HUES64 (cell line): Measurements from ENCODE around the gene NDUFAF8.

Experiments used
- H3K27ac ChIP-seq: 2 replicates; pipeline ENCODE4 v1.7.0; 2013; ENCODE audit warnings: low read depth, low read length, inconsistent platforms
- H3K27me3 ChIP-seq: 2 replicates; pipeline ENCODE4 v1.6.1; 2013; ENCODE audit warnings: mild to moderate bottlenecking, low read length; ENCODE audit not compliant: insufficient read depth
- H3K36me3 ChIP-seq: 2 replicates; pipeline ENCODE4 v1.6.1; 2013; ENCODE audit warnings: mild to moderate bottlenecking, low read length; ENCODE audit not compliant: insufficient read depth
- H3K4me1 ChIP-seq: 2 replicates; pipeline ENCODE4 v1.6.1; 2013; ENCODE audit warnings: mild to moderate bottlenecking, low read length, moderate library complexity; ENCODE audit not compliant: insufficient read depth
- H3K4me3 ChIP-seq: 2 replicates; pipeline ENCODE4 v1.5.1; 2013; ENCODE audit warnings: mild to moderate bottlenecking, low read length, moderate library complexity
- H3K9ac ChIP-seq: 2 replicates; pipeline ENCODE4 v1.6.1; 2013; ENCODE audit warnings: mild to moderate bottlenecking, low read depth, low read length
- H3K9me3 ChIP-seq: 2 replicates; pipeline ENCODE4 v1.6.1; 2013; ENCODE audit warnings: low read depth, low read length; ENCODE audit not compliant: insufficient read depth
- WGBS: fragments of 150-250, 120-280 bp; methylation state at CpG from one replicate; pipeline ENCODE4 v1.1.7; 2013; ENCODE audit warnings: missing lambda C conversion rate; 5-methylcytosine and 5-hydroxymethylcytosine counted together

NDUFAF8 gene

GRCh38 chr17:81285179-81285878, 46.2 kb downstream of the NDUFAF8 start:
- Histone ChIP-seq H3K4me1 (peaks cover 7% of the 10 kb centered on the region; the same call in 1 of the 2 replicates), H3K27me3 (no peaks in the 10 kb centered on the region), H3K9me3 (no peaks in the 10 kb centered on the region), H3K4me3 (no peak overlapping the region), H3K36me3 (peaks cover 10% of the 10 kb centered on the region), H3K9ac (no peak overlapping the region), H3K27ac (no peak overlapping the region; the same call in 1 of the 2 replicates)
- 80% methylated on average over 37 of the region's 37 CpGs for WGBS

DNA sequence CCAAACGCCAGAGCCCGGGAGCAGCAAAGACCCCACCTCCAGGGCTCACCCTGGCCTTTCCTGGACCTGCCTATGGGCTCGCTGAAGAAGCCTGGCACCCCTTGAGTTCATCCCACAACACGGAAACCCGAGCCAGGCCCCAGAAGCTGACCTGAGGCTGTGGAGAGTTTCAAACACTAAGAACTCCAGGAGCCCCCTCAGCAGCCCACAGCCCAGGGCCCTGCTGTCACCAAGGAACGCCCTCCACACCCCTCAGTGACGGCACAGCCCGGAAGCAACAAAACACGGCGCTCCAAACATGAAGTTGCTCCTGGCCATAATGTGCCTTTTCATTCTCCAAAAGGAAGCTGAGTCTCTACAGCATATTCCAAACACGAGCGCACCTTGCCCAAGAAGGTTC, 46.8 kb downstream of the NDUFAF8 start:
- Histone ChIP-seq H3K36me3 (peaks cover 10% of the 10 kb centered on the region), H3K27ac (no peak overlapping the region), H3K4me3 (no peak overlapping the region), H3K9ac (no peak overlapping the region), H3K27me3 (no peaks in the 10 kb centered on the region), H3K4me1 (peaks cover 7% of the 10 kb centered on the region; the same call in 1 of the 2 replicates), H3K9me3 (no peaks in the 10 kb centered on the region)
- WGBS: 90% methylated on average over 12 of the region's 12 CpGs

- Histone ChIP-seq H3K9ac (no peak overlapping the region), H3K4me1 (peaks cover 7% of the 10 kb centered on the region; the same call in 1 of the 2 replicates), H3K27ac (no peak overlapping the region), H3K36me3 (peaks cover 10% of the 10 kb centered on the region), H3K4me3 (no peak overlapping the region), H3K9me3 (no peaks in the 10 kb centered on the region), H3K27me3 (no peaks in the 10 kb centered on the region)
- 92% methylated on average over 23 of the region's 23 CpGs for WGBS
Observed at GRCh38 chr17:81286491-81287145, 47.5 kb downstream of the NDUFAF8 start.

DNA sequence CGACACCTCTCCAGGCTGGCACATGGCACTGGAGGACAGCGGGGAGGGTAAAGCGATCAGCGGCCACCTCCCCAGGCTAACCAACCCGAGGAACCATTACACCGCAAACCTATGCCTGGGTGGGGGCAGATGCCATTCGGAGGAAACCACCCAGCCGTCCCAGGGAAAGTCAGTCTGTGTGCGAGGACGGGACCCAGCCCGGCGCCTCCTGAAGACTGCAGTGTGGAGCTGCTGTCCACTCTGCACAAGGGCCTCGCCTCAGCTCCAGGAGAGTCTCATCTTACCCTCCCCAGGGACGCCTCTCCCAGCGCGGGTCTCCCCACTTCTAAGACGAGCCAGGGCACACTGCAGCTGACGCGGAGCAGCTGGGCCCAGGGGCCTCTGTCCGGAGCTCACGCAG, 48.0 kb downstream of the NDUFAF8 start:
- Histone ChIP-seq H3K27ac (no peak overlapping the region), H3K9ac (no peak overlapping the region), H3K4me3 (no peak overlapping the region), H3K27me3 (no peaks in the 10 kb centered on the region), H3K4me1 (peaks cover 7% of the 10 kb centered on the region; the same call in 1 of the 2 replicates), H3K36me3 (peaks cover 10% of the 10 kb centered on the region), H3K9me3 (no peaks in the 10 kb centered on the region)
- WGBS: 93% methylated on average over 21 of the region's 21 CpGs

GRCh38 chr17:81287741-81288430, 48.8 kb downstream of the NDUFAF8 start:
- Histone ChIP-seq H3K9me3 (no peaks in the 10 kb centered on the region), H3K36me3 (peaks cover 10% of the 10 kb centered on the region), H3K9ac (no peak overlapping the region), H3K27ac (no peak overlapping the region), H3K4me1 (peaks cover 7% of the 10 kb centered on the region; the same call in 1 of the 2 replicates), H3K4me3 (no peak overlapping the region), H3K27me3 (no peaks in the 10 kb centered on the region)
- 94% methylated on average over 16 of the region's 16 CpGs for WGBS

- Histone ChIP-seq H3K9ac (no peak overlapping the region), H3K4me1 (peaks cover 7% of the 10 kb centered on the region; the same call in 1 of the 2 replicates), H3K36me3 (peaks cover 10% of the 10 kb centered on the region), H3K27me3 (no peaks in the 10 kb centered on the region), H3K27ac (no peak overlapping the region), H3K9me3 (no peaks in the 10 kb centered on the region), H3K4me3 (no peak overlapping the region)
- 91% methylated on average over 8 of the region's 8 CpGs for WGBS
Observed at GRCh38 chr17:81288715-81289114, 49.6 kb downstream of the NDUFAF8 start.

GRCh38 chr17:81289627-81290026, 50.5 kb downstream of the NDUFAF8 start:
- Histone ChIP-seq H3K9ac (no peak overlapping the region), H3K36me3 (peaks cover 10% of the 10 kb centered on the region), H3K4me1 (peaks cover 7% of the 10 kb centered on the region; the same call in 1 of the 2 replicates), H3K4me3 (no peak overlapping the region), H3K27me3 (no peaks in the 10 kb centered on the region), H3K9me3 (no peaks in the 10 kb centered on the region), H3K27ac (no peak overlapping the region)
- WGBS: 95% methylated on average over 21 of the region's 21 CpGs

- peaks cover 10% of the 10 kb centered on the region for H3K36me3 ChIP-seq
- H3K9ac ChIP-seq: no peak overlapping the region
- 97% methylated on average over 5 of the region's 5 CpGs for WGBS
- no peaks in the 10 kb centered on the region for H3K27me3 ChIP-seq
- H3K9me3 ChIP-seq: no peaks in the 10 kb centered on the region
- H3K4me1 ChIP-seq: peaks cover 6% of the 10 kb centered on the region; the same call in 1 of the 2 replicates
- H3K4me3 ChIP-seq: no peak overlapping the region
- no peak overlapping the region for H3K27ac ChIP-seq
Observed at GRCh38 chr17:81290230-81290629, 51.1 kb downstream of the NDUFAF8 start.
